Motor neuron (in vitro differentiated cells): ENCODE data around the gene ZNF436. TPM values are rescaled to one million over a fixed set of nuclear protein-coding genes. Genes with fewer than 3 reads are reported as not detected.

Experiments
- ATAC-seq, 8 experiments: fragments of 200-7000 bp; cut with Tn5 transposase; replicated peaks in 6 of 8; 2 replicates each; pipeline ENCODE4 v1.8.0; 2021; ENCODE audit warnings: mild to moderate bottlenecking in 8 of 8, moderate library complexity in 8 of 8
- H3K27ac ChIP-seq, 2 donors: fragments of 250-450 bp; sonication (Bioruptor Pico); 2 replicates each; pipeline ENCODE4 v1.9.0; 2021; ENCODE audit warnings: antibody characterized with exemption in 2 of 2, mild to moderate bottlenecking in 2 of 2, moderate library complexity in 1 of 2
- H3K4me1 ChIP-seq, 2 donors: fragments of 250-450 bp; sonication (Bioruptor Pico); replicated peaks in 1 of 2; 2 replicates each; pipeline ENCODE4 v1.6.1; 2021; ENCODE audit warnings: antibody characterized with exemption in 2 of 2, mild to moderate bottlenecking in 2 of 2, moderate library complexity in 1 of 2
- H3K4me3 ChIP-seq, 5 donors: fragments of 250-450 bp; sonication (Bioruptor Pico); 2 replicates each; pipeline ENCODE4 v1.9.0; 2021; ENCODE audit warnings: antibody characterized with exemption in 5 of 5, mild to moderate bottlenecking in 5 of 5, moderate library complexity in 4 of 5
- WGBS, 10 experiments: fragments of 450-650 bp; shearing (Covaris generic); methylation state at CpG; one replicate each; pipeline ENCODE4 v1.0.0; 2022; 5-methylcytosine and 5-hydroxymethylcytosine counted together
- in situ Hi-C, 9 experiments: fragments of 400-800 bp; cut with MboI; loops; one replicate each; pipeline ENCODE4 v1.15.0; 2021; ENCODE audit warnings: low sequenced_read_pairs in 9 of 9, low pct_unique_long_range_greater_than_20kb in 2 of 9; ENCODE audit not compliant: unreplicated experiment in 9 of 9
- total RNA-seq, 8 experiments: library from RNA; unstranded; fragments of 300-600 nt; gene quantifications; 2 replicates each; pipeline versions ENCODE4 v1.2.3 to v1.2.4, GENCODE V29; 2022

Gene ZNF436
- total RNA-seq, result 10 to 100 TPM in 7 of 8 experiments, 1 to 10 TPM in 1; 7.2 to 76.9 (median 27.5) TPM

DNA sequence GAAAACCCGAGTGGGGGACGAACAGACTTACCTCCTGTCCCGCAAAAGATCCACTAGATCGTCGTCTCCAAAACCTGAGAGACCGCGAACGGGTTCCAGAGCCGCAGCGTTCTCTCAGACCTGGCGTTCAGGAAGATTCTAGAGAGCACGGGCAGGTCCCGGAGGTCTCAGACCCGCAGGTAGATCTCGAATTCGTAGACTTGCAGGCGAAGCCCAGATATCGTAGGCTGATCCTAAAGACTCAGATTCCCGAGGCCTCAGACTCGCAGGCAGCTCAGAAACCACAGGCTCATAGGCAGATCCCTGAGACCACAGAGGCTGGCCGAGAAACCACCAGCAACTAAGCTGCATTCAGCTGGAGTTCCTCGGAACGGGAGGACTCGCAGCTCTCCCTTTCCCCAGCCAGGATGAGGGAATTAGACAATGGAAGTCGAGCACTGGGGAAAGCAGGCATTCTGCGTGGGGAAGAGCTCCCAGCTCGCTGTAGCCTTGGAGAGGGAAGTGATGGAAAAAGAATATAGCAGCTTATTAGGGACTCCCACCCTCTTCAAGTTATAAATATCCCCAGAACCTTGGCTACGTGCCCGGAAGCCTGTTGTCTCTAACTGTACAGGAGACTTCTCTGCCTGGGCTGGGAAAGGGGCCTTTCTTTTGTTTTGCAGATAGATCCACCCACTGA lies at the start of gene ZNF436:
ZNF436 (minus strand) TSS at position 502 of the 679 bp plus-strand sequence. CDS start 1,831 bp downstream, outside the sequence.
- in situ Hi-C loops, result no loop called here
- 0 to 6% (median 1%) methylated on average over 1 to 22 of the region's 29 CpGs; no CpG with 5 or more reads in 2 of the 10 experiments for WGBS, 10 experiments
- peak; percentile 0 to 4 (median 1) for ATAC-seq
- Histone ChIP-seq H3K4me3 (peak within 1 kb of the TSS; percentile 60 to 87 (median 76)), H3K27ac (peak within 1 kb of the TSS; percentile 90 to 95), H3K4me1 (peaks cover 29 to 40% of the 10 kb centered on the region in 2 donors)

DNA sequence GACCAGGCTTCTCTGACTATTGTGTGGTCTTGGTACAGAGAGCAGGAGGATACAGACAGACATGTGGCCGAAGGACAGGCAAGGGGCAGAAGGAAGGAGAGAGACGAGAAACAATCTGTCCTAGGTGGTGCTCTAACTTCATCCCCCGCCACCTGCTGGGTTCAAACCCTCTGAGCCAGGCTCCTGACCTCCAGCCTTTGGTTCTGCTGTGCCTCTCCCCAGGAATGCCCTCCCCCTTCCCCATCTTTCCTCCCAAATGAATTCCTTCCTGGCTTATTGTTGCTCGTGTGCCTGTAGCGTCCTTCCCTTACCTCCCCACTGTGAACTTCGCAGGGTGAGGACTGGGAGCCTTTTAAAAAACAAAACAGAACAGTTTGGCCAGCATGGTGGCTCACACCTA lies 49.5 kb upstream of the ZNF436 start:
- ATAC-seq, result no peak
- in situ Hi-C loops, result no loop called here
- H3K4me3 ChIP-seq, result no peak overlapping the region
- H3K4me1 ChIP-seq, result peaks cover 8 to 14% of the 10 kb centered on the region in 2 donors
- no peak overlapping the region for H3K27ac ChIP-seq
- 36 to 47% (median 40%) methylated on average over 2 to 6 of the region's 6 CpGs; no CpG with 5 or more reads in 7 of the 10 experiments for WGBS, 10 experiments

DNA sequence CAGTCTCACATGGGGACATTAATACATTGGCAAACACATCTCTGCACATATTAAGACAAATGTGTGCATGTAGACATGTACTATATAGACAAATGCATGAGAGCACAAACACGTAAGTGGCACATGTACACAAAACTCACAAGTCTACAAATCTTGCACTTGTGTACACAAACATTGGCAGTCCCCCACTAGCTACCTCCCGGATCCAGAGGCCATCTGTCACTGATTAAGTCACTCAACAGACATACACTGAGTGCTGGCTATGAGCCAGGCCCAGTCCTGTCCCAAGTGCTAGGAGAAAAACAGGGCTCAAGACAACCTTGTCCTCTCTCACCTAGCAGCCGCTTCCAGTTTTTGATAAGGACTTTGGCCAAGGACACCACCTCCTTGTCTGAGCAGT lies 47.9 kb upstream of the ZNF436 start:
- 17 to 100% (median 87%) methylated on average over 1 to 3 of the region's 3 CpGs; no CpG with 5 or more reads in 5 of the 10 experiments for WGBS, 10 experiments
- Histone ChIP-seq H3K27ac (no peak overlapping the region), H3K4me3 (no peak overlapping the region), H3K4me1 (peaks cover 0 to 7% of the 10 kb centered on the region in 2 donors)
- peak in 5 of 8 experiments; percentile 41 to 57 (median 49) for ATAC-seq
- in situ Hi-C loops, result no loop called here

DNA sequence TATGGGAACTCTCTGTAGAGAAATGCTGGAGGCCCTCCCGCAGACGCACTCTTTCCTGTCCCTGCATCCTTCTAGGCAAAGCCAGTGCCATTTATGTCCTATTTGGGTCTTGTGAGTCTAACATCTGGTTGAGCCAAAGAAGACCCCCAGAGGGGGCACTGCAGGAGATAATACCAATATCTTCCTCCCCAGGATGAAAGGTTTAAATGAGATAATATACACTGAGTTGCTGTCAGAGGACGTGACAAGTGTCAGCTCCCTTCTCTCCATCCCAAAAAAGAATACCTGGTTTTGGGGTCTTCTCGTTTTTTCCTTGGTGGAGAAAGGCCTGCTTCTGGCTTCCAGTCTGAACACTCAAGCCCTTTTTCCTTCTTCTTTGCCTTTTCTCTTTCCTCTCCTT lies 47.3 kb upstream of the ZNF436 start:
- no peak for ATAC-seq

DNA sequence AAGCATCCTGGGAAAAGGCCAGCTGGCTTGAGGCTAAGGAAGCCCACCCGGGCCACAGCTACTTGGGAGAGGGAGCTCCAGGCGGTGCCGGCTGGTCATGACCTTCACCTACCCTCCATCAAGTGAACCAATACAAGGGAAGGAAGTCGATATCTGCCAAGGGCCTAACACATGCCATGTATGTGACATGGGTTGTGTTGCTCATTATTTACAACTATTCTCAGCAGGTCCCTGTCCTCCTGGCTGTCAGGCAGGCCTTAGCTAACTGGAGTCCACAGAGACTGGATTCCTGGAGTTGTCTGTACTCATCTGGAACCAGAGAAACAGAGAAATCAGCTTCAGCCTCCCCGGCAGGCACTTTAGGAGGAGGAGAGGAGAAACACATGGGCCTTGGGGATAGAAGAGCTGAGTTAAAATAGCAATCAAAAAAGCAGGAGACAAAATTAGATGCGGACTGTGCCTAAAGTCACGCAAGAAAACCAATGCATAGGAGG lies 39.2 kb upstream of the ZNF436 start:
- Histone ChIP-seq H3K4me3 (no peak overlapping the region), H3K27ac (no peak overlapping the region), H3K4me1 (peaks cover 12% of the 10 kb centered on the region in 2 donors)
- WGBS, 10 experiments, result 81 to 100% (median 87%) methylated on average over 2 to 7 of the region's 7 CpGs; no CpG with 5 or more reads in 2 of the 10 experiments
- in situ Hi-C loops, result no loop called here
- no peak for ATAC-seq

More for the DNA sequence above, 47.3 kb upstream of the ZNF436 start:
- in situ Hi-C loops, result no loop called here
- H3K27ac ChIP-seq, result no peak overlapping the region
- H3K4me3 ChIP-seq, result no peak overlapping the region
- 0 to 100% (median 68%) methylated on average over 1 to 4 of the region's 4 CpGs; no CpG with 5 or more reads in 1 of the 10 experiments for WGBS, 10 experiments
- peaks cover 2 to 8% of the 10 kb centered on the region in 2 donors for H3K4me1 ChIP-seq

DNA sequence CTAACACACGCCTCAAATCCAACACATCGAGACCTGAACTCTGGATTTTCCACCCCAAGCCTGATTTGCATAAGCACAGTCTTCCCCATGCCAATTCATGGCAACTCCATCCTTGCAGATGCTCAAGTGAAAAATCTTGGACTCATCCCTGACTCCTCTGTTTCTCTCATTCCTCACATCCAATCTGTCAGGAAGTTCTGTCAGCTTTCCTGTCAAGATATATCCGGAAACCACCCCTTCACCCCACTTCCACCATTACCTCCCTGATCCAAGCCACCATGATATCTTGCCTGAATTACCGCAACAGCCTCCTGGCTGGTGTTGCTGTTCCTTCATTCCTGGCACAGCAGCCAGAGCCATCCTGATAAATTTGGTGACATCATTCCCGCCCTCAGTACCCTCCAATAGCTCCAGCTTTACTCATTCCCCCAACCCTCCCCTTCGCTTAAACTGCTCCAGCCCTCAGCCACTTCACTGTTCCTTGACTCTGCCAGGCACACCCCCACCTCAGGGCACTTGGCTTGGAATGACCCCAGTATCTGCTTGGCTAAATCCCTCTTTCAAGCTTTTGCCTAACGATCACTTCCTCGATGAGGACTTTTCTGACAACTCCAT lies 37.5 kb upstream of the ZNF436 start:
- no peak for ATAC-seq
- H3K27ac ChIP-seq, result no peak overlapping the region
- H3K4me3 ChIP-seq, result no peak overlapping the region
- peaks cover 18 to 25% of the 10 kb centered on the region in 2 donors for H3K4me1 ChIP-seq
- in situ Hi-C loops, result no loop called here
- WGBS, 10 experiments, result 70 to 100% (median 84%) methylated on average over 1 to 8 of the region's 8 CpGs; no CpG with 5 or more reads in 1 of the 10 experiments

DNA sequence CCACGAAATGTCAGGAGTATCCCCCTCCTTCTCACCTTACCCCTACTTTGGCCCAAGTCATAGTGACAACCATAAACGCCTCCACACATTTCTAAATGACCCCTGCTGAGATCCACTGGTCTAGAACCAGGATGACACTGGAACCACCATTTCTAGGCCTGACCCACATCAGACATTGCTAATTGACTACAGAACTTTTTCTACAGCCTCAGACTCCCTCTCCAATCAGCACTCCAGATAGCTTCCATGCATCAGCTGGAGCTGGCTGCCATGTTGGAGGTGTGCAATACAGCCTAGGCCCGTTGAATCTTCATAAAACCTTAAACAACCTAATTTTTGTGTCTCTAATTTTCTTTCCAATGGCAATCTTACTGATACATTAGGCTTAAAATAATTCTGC lies 36.3 kb upstream of the ZNF436 start:
- in situ Hi-C loops, result no loop called here
- ATAC-seq, result no peak
- Histone ChIP-seq H3K4me3 (no peak overlapping the region), H3K4me1 (peaks cover 7 to 20% of the 10 kb centered on the region in 2 donors), H3K27ac (no peak overlapping the region)
- WGBS, 10 experiments, result 0 to 100% (median 83%) methylated on average over 1 to 3 of the region's 3 CpGs; no CpG with 5 or more reads in 2 of the 10 experiments

DNA sequence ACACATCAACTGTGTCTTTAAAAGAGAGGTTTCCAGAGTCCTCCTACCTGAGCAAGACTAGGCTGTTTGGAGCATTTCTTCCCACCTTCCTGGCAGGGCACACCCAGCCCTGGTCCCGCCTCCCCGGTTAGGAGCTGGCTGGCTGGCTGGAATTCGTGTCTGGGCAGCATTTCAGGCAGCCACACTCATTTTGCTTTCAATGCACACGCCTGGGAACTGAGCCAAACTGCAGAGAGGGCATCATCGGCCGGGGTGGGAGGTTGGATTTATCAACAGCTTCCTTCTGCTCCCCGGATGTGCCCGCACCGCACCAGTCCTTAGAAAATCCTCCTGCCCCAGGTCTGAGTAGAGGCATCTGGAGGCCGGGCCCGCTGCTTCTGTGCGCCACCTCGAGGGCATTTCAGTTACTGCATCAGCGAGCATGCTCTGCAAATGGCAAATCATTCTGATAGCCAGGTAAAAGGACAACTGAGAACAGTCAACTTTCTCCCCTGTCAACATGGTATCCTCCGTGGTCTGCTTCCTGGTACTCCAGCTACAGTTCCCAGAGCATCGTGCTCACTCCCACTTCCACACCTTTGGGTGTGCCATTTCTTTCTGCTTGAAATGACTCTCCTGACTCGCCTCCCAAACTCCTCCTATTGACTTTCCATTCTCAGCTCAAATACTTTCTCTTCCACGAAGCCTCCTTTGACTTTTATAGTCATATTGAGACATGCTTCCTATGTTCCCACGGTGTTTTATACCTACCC lies 34.3 kb upstream of the ZNF436 start:
- in situ Hi-C loops, result no loop called here
- 0 to 53% (median 20%) methylated on average over 2 to 12 of the region's 19 CpGs; no CpG with 5 or more reads in 1 of the 10 experiments for WGBS, 10 experiments
- peak overlapping the region in 1 of 2 donors; percentile 13 for H3K27ac ChIP-seq
- peak; percentile 84 to 99 (median 94) for ATAC-seq
- peaks cover 7 to 16% of the 10 kb centered on the region in 2 donors for H3K4me1 ChIP-seq
- peak overlapping the region in 1 of 5 donors; percentile 13 for H3K4me3 ChIP-seq

DNA sequence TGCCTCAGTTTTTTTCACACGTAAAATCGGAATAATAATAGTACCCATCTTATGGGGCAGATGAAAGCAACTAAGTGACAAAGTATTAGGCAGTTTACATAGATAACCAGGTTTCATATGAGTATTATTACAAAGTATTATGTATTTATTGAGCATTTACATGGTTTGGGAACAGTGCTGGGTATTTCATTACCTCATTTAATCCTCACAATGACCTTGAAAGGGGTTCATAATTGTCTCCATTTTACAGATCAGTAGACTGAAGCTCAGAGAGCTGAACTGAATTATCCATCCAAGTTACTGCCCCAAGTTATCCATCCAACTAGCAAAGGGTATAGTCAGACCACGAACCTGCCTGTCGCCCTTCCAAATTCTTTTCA lies 33.7 kb upstream of the ZNF436 start:
- H3K27ac ChIP-seq, result peak overlapping the region in 1 of 2 donors; percentile 13
- WGBS, 10 experiments, result 40 to 100% (median 90%) methylated on average over 1 to 4 of the region's 4 CpGs; no CpG with 5 or more reads in 2 of the 10 experiments
- ATAC-seq, result no peak
- in situ Hi-C loops, result no loop called here
- H3K4me1 ChIP-seq, result peaks cover 7 to 16% of the 10 kb centered on the region in 2 donors
- no peak overlapping the region for H3K4me3 ChIP-seq

DNA sequence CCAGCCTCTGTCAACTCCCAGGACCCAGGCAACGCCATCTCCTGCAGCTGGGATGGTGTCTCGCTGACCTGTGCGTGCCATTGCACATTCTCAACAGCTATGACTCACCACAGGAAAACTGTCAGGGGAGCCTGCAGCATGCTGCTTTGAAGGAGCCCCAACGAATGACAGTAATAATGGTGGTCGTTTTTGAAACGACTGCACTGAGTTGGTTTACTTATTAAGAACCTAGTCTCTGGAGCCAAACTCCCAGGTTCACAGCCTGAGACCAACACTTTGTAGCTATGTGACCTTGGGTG lies 33.4 kb upstream of the ZNF436 start:
- no peak overlapping the region for H3K4me3 ChIP-seq
- in situ Hi-C loops, result no loop called here
- peaks cover 7 to 16% of the 10 kb centered on the region in 2 donors for H3K4me1 ChIP-seq
- ATAC-seq, result peak in 7 of 8 experiments; percentile 45 to 75 (median 72)
- H3K27ac ChIP-seq, result no peak overlapping the region
- WGBS, 10 experiments, result 5 to 47% (median 37%) methylated on average over 1 to 6 of the region's 6 CpGs; no CpG with 5 or more reads in 5 of the 10 experiments

DNA sequence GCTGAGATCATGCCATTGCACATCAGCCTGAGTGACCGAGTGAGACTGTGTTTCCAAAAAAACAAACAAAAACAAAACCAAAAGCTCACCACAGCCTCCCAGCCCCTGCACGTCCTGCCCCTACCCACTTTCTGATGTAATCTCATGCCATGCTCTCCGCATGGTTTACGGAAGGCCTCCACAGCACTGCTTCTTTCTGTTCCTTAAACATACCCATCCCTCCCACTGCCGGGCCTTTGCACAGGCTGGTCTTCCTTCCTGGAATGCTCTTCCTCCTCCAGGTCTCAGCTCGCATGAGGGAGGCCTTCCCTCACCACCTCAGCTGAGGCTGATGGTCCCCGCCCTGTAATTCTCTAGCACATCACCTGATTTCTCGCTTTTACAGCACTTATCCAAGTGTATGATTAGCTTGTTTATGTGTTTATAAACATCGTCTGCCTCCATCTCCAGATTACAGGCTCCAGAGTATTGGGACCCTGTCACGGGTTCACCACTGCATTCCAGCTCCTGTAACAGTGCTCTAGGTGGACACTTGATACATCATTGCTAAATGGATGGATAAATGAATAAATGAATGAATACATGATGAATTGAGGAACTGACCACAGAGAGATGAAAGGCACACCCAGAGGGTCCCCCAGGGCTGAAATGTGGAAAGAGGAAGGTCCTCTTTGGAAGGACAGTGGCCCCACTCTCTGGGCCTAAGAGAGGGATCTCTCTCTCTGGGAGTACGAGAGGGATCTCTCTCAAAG lies 32.8 kb upstream of the ZNF436 start:
- ATAC-seq, result peak in 3 of 8 experiments; percentile 0 to 25 (median 10)
- in situ Hi-C loops, result no loop called here
- Histone ChIP-seq H3K4me1 (peaks cover 7 to 16% of the 10 kb centered on the region in 2 donors), H3K4me3 (no peak overlapping the region), H3K27ac (no peak overlapping the region)
- 61 to 100% (median 92%) methylated on average over 1 to 11 of the region's 11 CpGs; no CpG with 5 or more reads in 1 of the 10 experiments for WGBS, 10 experiments

DNA sequence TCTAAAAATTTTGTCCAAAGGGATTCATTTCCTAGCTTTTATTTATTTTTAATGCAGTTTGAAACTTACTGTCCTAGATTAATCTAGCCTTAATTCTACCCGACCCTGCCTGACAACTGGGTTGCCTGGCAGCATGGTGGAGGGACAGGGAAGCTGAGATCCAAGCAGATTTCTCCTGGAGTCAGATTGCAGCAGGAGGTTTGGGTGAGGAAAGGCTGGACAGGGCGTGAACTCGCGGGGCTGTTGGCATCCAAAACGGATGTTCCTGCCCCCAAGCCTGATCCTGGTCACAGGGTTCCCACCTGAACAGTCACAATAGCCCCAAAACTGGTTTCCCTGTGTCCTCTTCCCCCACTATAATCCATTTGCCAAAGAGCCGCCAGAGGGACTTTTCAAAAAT lies 31.7 kb upstream of the ZNF436 start:
- Histone ChIP-seq H3K27ac (no peak overlapping the region), H3K4me1 (peaks cover 7 to 16% of the 10 kb centered on the region in 2 donors), H3K4me3 (no peak overlapping the region)
- ATAC-seq, result no peak
- WGBS, 10 experiments, result 57 to 83% (median 66%) methylated on average over 1 to 6 of the region's 6 CpGs; no CpG with 5 or more reads in 5 of the 10 experiments
- in situ Hi-C loops, result no loop called here
